ENCODE data around the gene MUTYH. TPM values are rescaled to one million over a fixed set of nuclear protein-coding genes. Genes with fewer than 3 reads are reported as not detected.
A peak's percentile ranks its signal among the peaks of the same experiment; 100 is the strongest.

Gene MUTYH
- polyA plus RNA-seq, 2 of the 4 experiments (the other 2 are of a cell fraction): 9.0 to 12.4 TPM

DNA sequence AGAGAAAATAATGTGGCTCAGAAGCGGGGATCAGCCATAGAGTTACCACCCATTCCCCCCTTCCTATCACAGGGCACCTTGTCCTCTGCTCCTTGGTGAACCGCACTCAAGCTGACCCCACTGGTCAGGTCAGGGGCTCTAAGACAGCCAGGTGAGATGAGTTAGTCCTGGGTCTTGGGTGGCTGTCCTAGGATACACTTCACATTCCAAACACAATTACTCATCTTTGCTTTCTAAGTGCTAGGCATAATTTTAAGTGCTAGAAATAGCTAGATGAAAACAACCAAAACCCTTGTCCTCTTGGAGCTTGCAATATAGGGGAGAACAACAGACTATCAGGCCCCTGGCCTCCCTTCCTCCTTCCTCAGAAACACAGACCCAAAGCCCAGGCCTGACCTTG, 7.8 kb upstream of the MUTYH start:
- POLR2A ChIA-PET: interaction anchor here (2.0 to 2.1 kb wide), 2 partner anchors 8 to 44 kb away, joined by 9 to 16 read pairs; partner anchors contain the start of genes MUTYH and TOE1

GRCh38 chr1:45346473-45346872, 6.2 kb upstream of the MUTYH start:
- ChIA-PET POLR2A (interaction anchor here (1.0 to 2.0 kb wide), 2 partner anchors 43 to 165 kb away, joined by 3 to 9 read pairs; no protein-coding TSS in a partner anchor), CTCF (interaction anchor here (1.5 to 7.3 kb wide), 4 partner anchors 10 to 335 kb away, joined by 3 to 43 read pairs (median 16); partner anchors contain the start of genes TESK2 and UROD)
- DNase-seq (ENCODE audit: low read depth in 1 of 2, low spot score in 1 of 2) (no peak), FAIRE-seq (no peak), ATAC-seq (no peak)
- TF ChIP-seq CHD4 (IDR thresholded peaks at IDR 0.05; ENCODE audit: borderline replicate concordance) (no peak), GATA3 (IDR thresholded peaks at IDR 0.05; ENCODE audit: borderline replicate concordance) (no peak)
- TF ChIP-seq, protein P1, sequence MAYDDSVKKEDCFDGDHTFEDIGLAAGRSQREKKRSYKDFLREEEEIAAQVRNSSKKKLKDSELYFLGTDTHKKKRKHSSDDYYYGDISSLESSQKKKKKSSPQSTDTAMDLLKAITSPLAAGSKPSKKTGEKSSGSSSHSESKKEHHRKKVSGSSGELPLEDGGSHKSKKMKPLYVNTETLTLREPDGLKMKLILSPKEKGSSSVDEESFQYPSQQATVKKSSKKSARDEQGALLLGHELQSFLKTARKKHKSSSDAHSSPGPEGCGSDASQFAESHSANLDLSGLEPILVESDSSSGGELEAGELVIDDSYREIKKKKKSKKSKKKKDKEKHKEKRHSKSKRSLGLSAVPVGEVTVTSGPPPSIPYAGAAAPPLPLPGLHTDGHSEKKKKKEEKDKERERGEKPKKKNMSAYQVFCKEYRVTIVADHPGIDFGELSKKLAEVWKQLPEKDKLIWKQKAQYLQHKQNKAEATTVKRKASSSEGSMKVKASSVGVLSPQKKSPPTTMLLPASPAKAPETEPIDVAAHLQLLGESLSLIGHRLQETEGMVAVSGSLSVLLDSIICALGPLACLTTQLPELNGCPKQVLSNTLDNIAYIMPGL (CRISPR knock-in tag; IDR thresholded peaks at IDR 0.05; ENCODE audit: borderline replicate concordance): no peak
- TF ChIP-seq, protein P2, sequence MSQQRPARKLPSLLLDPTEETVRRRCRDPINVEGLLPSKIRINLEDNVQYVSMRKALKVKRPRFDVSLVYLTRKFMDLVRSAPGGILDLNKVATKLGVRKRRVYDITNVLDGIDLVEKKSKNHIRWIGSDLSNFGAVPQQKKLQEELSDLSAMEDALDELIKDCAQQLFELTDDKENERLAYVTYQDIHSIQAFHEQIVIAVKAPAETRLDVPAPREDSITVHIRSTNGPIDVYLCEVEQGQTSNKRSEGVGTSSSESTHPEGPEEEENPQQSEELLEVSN (IDR thresholded peaks at IDR 0.05; ENCODE audit: borderline replicate concordance, low read depth): no peak
- Histone ChIP-seq H3K4me3 (no peak overlapping the region), H3K9me3 (no peaks in the 10 kb centered on the region), H3K27ac (no peak overlapping the region), H3K4me2 (no peak overlapping the region), H3K4me1 (peaks cover 9% of the 10 kb centered on the region; the same call in 2 of the 3 replicates)
- WGBS (ENCODE audit: missing lambda C conversion rate): 73% methylated on average over 2 of the region's 2 CpGs

More for the DNA sequence above, 7.8 kb upstream of the MUTYH start:
- Histone ChIP-seq H3K9me3 (no peaks in the 10 kb centered on the region), H3K4me2 (no peak overlapping the region), H3K4me3 (no peak overlapping the region), H3K4me1 (peaks cover 8% of the 10 kb centered on the region; the same call in 1 of the 3 replicates), H3K27ac (no peak overlapping the region)
- 94% methylated on average over 2 of the region's 2 CpGs for WGBS (ENCODE audit: missing lambda C conversion rate)
- TF ChIP-seq HEYL (CRISPR knock-in tag; IDR thresholded peaks at IDR 0.05) (no peak), NR3C1 (IDR thresholded peaks at IDR 0.05) (no peak), RAD21 (conservative IDR thresholded peaks at IDR 0.05 in 1 of 2, IDR thresholded peaks at IDR 0.05 in 1 of 2) (no peak), SMC3 (IDR thresholded peaks at IDR 0.05) (no peak), MAX (IDR thresholded peaks at IDR 0.05) (no peak), ZFP36 (IDR thresholded peaks at IDR 0.05; ENCODE audit: borderline replicate concordance, partially characterized antibody) (no peak), CBX8 (IDR thresholded peaks at IDR 0.05) (no peak), EHMT2 (IDR thresholded peaks at IDR 0.05; ENCODE audit: low read depth) (no peak), POLR2A (IDR thresholded peaks at IDR 0.05; ENCODE audit: low read length) (no peak), MYC (IDR thresholded peaks at IDR 0.05; ENCODE audit: borderline replicate concordance, low read length) (no peak), PHF8 (IDR thresholded peaks at IDR 0.05; ENCODE audit: borderline replicate concordance, low read depth) (no peak), MAFK (IDR thresholded peaks at IDR 0.05; ENCODE audit: partially characterized antibody) (no peak), CBX2 (IDR thresholded peaks at IDR 0.05; ENCODE audit: borderline replicate concordance, low read depth) (no peak)
- TF ChIP-seq, protein P2 (IDR thresholded peaks at IDR 0.05; ENCODE audit: borderline replicate concordance, low read depth): no peak
- ATAC-seq (peak; percentile 11 to 30; a peak in 3 of 6 replicates), FAIRE-seq (no peak), DNase-seq (ENCODE audit: low read depth in 1 of 2, low spot score in 1 of 2) (no peak)
- CTCF ChIA-PET: interaction anchor here (0.6 to 7.3 kb wide), 9 partner anchors 9 to 541 kb away, joined by 3 to 43 read pairs (median 3); partner anchors contain the start of gene TESK2

DNA sequence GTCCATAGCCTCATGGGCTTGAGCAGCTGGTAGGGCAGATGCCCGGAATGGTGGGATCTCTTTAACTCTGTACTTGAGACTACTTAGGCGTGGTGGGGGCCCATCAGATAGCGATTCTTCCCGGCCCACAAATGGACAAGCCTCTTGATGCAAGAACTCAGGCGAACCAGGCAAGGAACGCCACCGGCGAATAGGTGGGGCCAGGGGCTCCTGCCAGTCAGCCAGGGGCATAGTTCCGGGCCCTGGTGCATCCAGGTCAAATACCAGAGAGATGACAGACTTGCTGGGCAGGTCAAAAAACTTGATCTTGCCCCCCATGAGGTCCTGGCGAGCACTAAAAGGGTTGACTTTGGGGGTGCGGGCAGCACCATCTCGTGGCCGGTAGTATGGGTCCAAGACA, 4.8 kb upstream of the MUTYH start:
- Histone ChIP-seq H3K4me2 (no peak overlapping the region), H3K27ac (no peak overlapping the region), H3K9me3 (no peaks in the 10 kb centered on the region), H3K4me1 (peaks cover 17% of the 10 kb centered on the region), H3K4me3 (no peak overlapping the region)
- FAIRE-seq (no peak), DNase-seq (ENCODE audit: low read depth in 1 of 2, low spot score in 1 of 2) (no peak), ATAC-seq (no peak)
- POLR2A ChIA-PET: no interaction called here
- CTCF ChIA-PET: interaction anchor here (1.4 to 7.3 kb wide), 3 partner anchors 12 to 19 kb away, joined by 3 to 43 read pairs (median 6); partner anchors contain the start of gene HPDL
- whole genome bisulfite sequencing (ENCODE audit: missing lambda C conversion rate): 91% methylated on average over 6 of the region's 13 CpGs
- TF ChIP-seq NR3C1 (IDR thresholded peaks at IDR 0.05): no peak
- TF ChIP-seq CEBPB (IDR thresholded peaks at IDR 0.05): no peak
- TF ChIP-seq EP300 (IDR thresholded peaks at IDR 0.05): no peak
- no peak for TF ChIP-seq RAD21 (conservative IDR thresholded peaks at IDR 0.05 in 1 of 2, IDR thresholded peaks at IDR 0.05 in 1 of 2)
- TF ChIP-seq PHF8 (IDR thresholded peaks at IDR 0.05; ENCODE audit: borderline replicate concordance, low read depth): no peak
- TF ChIP-seq USF2 (IDR thresholded peaks at IDR 0.05): no peak

Data from A549 (cell line).